K562 (cell line): ENCODE results near the gene USP31. TPM values are rescaled to one million over a fixed set of nuclear protein-coding genes. Genes with fewer than 3 reads are reported as not detected.

ENCODE experiments used
- BHLHE40 ChIP-seq: IDR thresholded peaks from 2 replicates; pipeline ENCODE4 v1.6.1; 2011; ENCODE audit warnings: low read length, improper control_type of control experiment
- CBX3 ChIP-seq, 2 experiments: IDR thresholded peaks; 1 replicate in 1 of 2; 2 replicates in 1 of 2; pipeline ENCODE4 v1.6.1; 2012; ENCODE audit warnings: inconsistent platforms in 2 of 2, low read length in 2 of 2, borderline replicate concordance in 1 of 2, control low read depth in 1 of 2
- FUS ChIP-seq: fragments of 200-400 bp; formaldehyde crosslinking; optimal IDR thresholded peaks from 2 replicates; pipeline ENCODE3; 2017; ENCODE audit warnings: low read depth, low read length
- GATAD2B ChIP-seq: fragments of 450-650 bp; IDR thresholded peaks from 2 replicates; pipeline ENCODE4 v1.6.1; 2017; ENCODE audit warnings: mild to moderate bottlenecking, borderline replicate concordance
- MTF1 ChIP-seq: fragments of 250-450 bp; sonication (Bioruptor Pico); IDR thresholded peaks from 2 replicates; pipeline ENCODE4 v1.9.0; 2021; ENCODE audit warnings: moderate library complexity, mild to moderate bottlenecking, inconsistent platforms, borderline replicate concordance
- NONO ChIP-seq, 2 experiments: fragments of 200-400 bp in 1 of 2; fragments of 450-650 bp in 1 of 2; formaldehyde crosslinking in 1 of 2; IDR thresholded peaks; 2 replicates each; pipeline ENCODE4 v1.6.1; 2017; ENCODE audit warnings: low read depth in 2 of 2, mild to moderate bottlenecking in 2 of 2, moderate library complexity in 2 of 2, low read length in 1 of 2
- STAT5B ChIP-seq: fragments of 250-450 bp; sonication (Bioruptor Pico); IDR thresholded peaks from 2 replicates; pipeline ENCODE4 v1.8.0; 2021; ENCODE audit warnings: mild to moderate bottlenecking, inconsistent platforms
- WHSC1 ChIP-seq: IDR thresholded peaks from one replicate; pipeline ENCODE4 v1.6.1; 2012; ENCODE audit warnings: low read length, control low read depth, inconsistent platforms
- ZEB2 ChIP-seq: fragments of 450-650 bp; IDR thresholded peaks from 2 replicates; pipeline ENCODE4 v1.6.1; 2016
- ZNF165 ChIP-seq: fragments of 250-450 bp; sonication (Bioruptor Pico); IDR thresholded peaks from 2 replicates; pipeline ENCODE4 v1.4.0; 2020; ENCODE audit warnings: borderline replicate concordance
- ZNF444 ChIP-seq: fragments of 250-450 bp; sonication (Bioruptor Pico); IDR thresholded peaks from 2 replicates; pipeline ENCODE4 v1.4.0; 2020; ENCODE audit warnings: mild to moderate bottlenecking, moderate library complexity
- ZNF561 ChIP-seq: fragments of 450-650 bp; formaldehyde crosslinking; conservative IDR thresholded peaks from 2 replicates; pipeline ENCODE4 v1.4.0; 2020; ENCODE audit warnings: mild to moderate bottlenecking, moderate library complexity
- polyA plus RNA-seq, 8 experiments: library from polyadenylated mRNA; depleted of rRNA in 4 of 8; stranded (reverse) in 5 of 8; unstranded in 3 of 8; fragments of >200 nt; fragmentation: Nextera tagmentation in 2 of 8; fragmentation: Illumina TruSeq in 1 of 8; extraction: Ambion mirVana in 2 of 8; extraction: Trizol in 1 of 8; gene quantifications; 2 replicates each; pipeline versions ENCODE4 v1.2.1 to v1.2.3, GENCODE V29; 2011 to 2014; ENCODE audit warnings: inconsistent platforms in 1 of 8, missing spikeins in 1 of 8
- total RNA-seq, 7 experiments: library from RNA; depleted of rRNA in 6 of 7; stranded (reverse); fragments of >200 nt in 6 of 7; fragmentation: Illumina TruSeq in 2 of 7; extraction: Trizol in 2 of 7; gene quantifications; 2 replicates each; pipeline versions ENCODE4 v1.2.1 to v1.2.3, GENCODE V29; 2011 to 2021; ENCODE audit warnings: low replicate concordance in 1 of 7
- TF ChIP-seq, protein P1 (sequence below), 2 experiments: fragments of 450-650 bp in 1 of 2; sonication (generic) in 1 of 2; formaldehyde crosslinking; conservative IDR thresholded peaks; 2 replicates each; pipeline versions ENCODE4 v1.4.0 to v1.8.1; 2020 to 2022; ENCODE audit warnings: mild to moderate bottlenecking in 1 of 2, missing genetic modification reagents in 1 of 2
- TF ChIP-seq, protein P2 (sequence below), 2 experiments: fragments of 200-800 bp in 1 of 2; sonication (Bioruptor generic) in 1 of 2; sonication (generic) in 1 of 2; formaldehyde crosslinking in 1 of 2; IDR thresholded peaks in 1 of 2; conservative IDR thresholded peaks in 1 of 2; 2 replicates each; pipeline versions ENCODE4 v1.5.0 to v1.6.1; 2016 to 2020; ENCODE audit warnings: missing compliant biosample characterization in 1 of 2, missing genetic modification characterization in 1 of 2, missing genetic modification reagents in 1 of 2
- TF ChIP-seq, protein P3 (sequence below), 3 experiments: fragments of 200-800 bp in 1 of 3; sonication (Bioruptor generic) in 1 of 3; sonication (generic) in 1 of 3; formaldehyde crosslinking in 1 of 3; IDR thresholded peaks; 2 replicates each; pipeline versions ENCODE4 v1.6.1 to v1.8.0; 2016 to 2022; ENCODE audit warnings: mild to moderate bottlenecking in 2 of 3, missing compliant biosample characterization in 2 of 3, missing genetic modification characterization in 2 of 3, missing genetic modification reagents in 1 of 3
- TF ChIP-seq, protein P4 (sequence below), 2 experiments: fragments of 450-650 bp in 1 of 2; IDR thresholded peaks; 2 replicates each; pipeline ENCODE4 v1.6.1; 2011 to 2017; ENCODE audit warnings: low read depth in 2 of 2, antibody characterized with exemption in 1 of 2, borderline replicate concordance in 1 of 2, low read length in 1 of 2, mild to moderate bottlenecking in 1 of 2, mixed read lengths in 1 of 2; ENCODE audit not compliant: control insufficient read depth in 1 of 2
- TF ChIP-seq, protein P5 (sequence below): fragments of 250-450 bp; sonication (Bioruptor Pico); IDR thresholded peaks from 2 replicates; pipeline ENCODE4 v1.5.0; 2020; ENCODE audit warnings: mild to moderate bottlenecking, borderline replicate concordance

USP31 gene
- total and polyA plus RNA-seq, 9 of the 15 experiments (the other 6 are each of a cell fraction or from before 2014, with no cell fraction given): 0.56 to 4.9 (median 2.9) TPM

DNA sequence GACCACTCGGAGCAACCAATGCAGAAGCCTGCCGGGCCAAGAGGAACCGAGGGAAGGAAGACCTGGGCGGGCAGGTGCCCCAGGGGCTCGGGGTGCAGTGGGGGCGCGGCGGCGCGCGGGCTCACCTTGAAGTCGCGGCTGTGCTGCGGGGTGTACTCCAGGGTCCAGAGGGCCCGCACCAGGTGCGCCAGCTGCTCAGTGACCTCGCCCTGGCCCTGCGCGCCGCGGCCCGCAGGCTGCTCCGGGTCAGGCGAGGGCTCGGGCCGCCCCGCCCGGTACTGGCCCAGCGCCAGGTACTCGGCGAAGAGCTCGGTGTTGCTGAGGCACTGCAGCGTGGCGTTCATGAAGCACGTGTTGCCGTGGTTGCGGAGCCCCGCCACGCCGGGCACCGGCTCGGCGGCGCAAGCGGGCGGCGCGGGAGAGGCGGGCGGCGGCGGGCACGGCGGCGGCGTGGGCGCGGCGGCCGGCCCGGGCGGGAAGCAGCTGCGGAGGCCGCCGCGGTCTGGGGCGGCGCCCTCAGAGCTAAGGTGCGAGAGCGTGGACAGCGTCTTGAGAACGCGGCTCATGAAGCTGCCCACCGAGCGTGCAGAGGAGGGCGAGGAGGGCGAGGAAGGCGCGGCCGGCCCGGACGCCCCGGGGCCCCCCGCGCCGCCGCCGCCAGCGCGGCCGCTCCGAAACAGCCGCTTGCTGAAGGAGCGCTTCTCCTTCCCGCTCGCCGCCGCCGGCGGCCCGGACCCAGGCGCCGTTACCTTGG lies 562 bp downstream of the USP31 start (continued):
- TF ChIP-seq, protein P1, sequence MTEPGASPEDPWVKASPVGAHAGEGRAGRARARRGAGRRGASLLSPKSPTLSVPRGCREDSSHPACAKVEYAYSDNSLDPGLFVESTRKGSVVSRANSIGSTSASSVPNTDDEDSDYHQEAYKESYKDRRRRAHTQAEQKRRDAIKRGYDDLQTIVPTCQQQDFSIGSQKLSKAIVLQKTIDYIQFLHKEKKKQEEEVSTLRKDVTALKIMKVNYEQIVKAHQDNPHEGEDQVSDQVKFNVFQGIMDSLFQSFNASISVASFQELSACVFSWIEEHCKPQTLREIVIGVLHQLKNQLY (CRISPR knock-in tag; conservative IDR thresholded peaks at IDR 0.05): no peak
- no peak for TF ChIP-seq MTF1 (CRISPR knock-in tag)
- no peak for TF ChIP-seq ZNF444 (CRISPR knock-in tag)
- no peak for TF ChIP-seq ZNF165 (CRISPR knock-in tag)
- no peak for TF ChIP-seq ZNF561
- TF ChIP-seq ZEB2: no peak
- peak; percentile 62 for TF ChIP-seq BHLHE40
- TF ChIP-seq FUS: no peak
- TF ChIP-seq GATAD2B: no peak
- TF ChIP-seq, protein P2, sequence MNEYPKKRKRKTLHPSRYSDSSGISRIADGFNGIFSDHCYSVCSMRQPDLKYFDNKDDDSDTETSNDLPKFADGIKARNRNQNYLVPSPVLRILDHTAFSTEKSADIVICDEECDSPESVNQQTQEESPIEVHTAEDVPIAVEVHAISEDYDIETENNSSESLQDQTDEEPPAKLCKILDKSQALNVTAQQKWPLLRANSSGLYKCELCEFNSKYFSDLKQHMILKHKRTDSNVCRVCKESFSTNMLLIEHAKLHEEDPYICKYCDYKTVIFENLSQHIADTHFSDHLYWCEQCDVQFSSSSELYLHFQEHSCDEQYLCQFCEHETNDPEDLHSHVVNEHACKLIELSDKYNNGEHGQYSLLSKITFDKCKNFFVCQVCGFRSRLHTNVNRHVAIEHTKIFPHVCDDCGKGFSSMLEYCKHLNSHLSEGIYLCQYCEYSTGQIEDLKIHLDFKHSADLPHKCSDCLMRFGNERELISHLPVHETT (CRISPR knock-in tag; conservative IDR thresholded peaks at IDR 0.05 in 1 of 2, IDR thresholded peaks at IDR 0.05 in 1 of 2): peak in 1 of 2 experiments; percentile 65; a peak in 1 of 4 replicates
- TF ChIP-seq, protein P3, sequence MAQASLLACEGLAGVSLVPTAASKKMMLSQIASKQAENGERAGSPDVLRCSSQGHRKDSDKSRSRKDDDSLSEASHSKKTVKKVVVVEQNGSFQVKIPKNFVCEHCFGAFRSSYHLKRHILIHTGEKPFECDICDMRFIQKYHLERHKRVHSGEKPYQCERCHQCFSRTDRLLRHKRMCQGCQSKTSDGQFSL (CRISPR knock-in tag; IDR thresholded peaks at IDR 0.05): no peak
- TF ChIP-seq, protein P3 (tag; IDR thresholded peaks at IDR 0.05): no peak
- TF ChIP-seq, protein P4, sequence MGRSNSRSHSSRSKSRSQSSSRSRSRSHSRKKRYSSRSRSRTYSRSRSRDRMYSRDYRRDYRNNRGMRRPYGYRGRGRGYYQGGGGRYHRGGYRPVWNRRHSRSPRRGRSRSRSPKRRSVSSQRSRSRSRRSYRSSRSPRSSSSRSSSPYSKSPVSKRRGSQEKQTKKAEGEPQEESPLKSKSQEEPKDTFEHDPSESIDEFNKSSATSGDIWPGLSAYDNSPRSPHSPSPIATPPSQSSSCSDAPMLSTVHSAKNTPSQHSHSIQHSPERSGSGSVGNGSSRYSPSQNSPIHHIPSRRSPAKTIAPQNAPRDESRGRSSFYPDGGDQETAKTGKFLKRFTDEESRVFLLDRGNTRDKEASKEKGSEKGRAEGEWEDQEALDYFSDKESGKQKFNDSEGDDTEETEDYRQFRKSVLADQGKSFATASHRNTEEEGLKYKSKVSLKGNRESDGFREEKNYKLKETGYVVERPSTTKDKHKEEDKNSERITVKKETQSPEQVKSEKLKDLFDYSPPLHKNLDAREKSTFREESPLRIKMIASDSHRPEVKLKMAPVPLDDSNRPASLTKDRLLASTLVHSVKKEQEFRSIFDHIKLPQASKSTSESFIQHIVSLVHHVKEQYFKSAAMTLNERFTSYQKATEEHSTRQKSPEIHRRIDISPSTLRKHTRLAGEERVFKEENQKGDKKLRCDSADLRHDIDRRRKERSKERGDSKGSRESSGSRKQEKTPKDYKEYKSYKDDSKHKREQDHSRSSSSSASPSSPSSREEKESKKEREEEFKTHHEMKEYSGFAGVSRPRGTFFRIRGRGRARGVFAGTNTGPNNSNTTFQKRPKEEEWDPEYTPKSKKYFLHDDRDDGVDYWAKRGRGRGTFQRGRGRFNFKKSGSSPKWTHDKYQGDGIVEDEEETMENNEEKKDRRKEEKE (IDR thresholded peaks at IDR 0.05; ENCODE audit: borderline replicate concordance in 1 of 2, control insufficient read depth in 1 of 2, low read depth in 2 of 2, low read length in 1 of 2): no peak
- TF ChIP-seq CBX3 (IDR thresholded peaks at IDR 0.05; ENCODE audit: borderline replicate concordance in 1 of 2, low read length in 2 of 2): no peak
- TF ChIP-seq, protein P5, sequence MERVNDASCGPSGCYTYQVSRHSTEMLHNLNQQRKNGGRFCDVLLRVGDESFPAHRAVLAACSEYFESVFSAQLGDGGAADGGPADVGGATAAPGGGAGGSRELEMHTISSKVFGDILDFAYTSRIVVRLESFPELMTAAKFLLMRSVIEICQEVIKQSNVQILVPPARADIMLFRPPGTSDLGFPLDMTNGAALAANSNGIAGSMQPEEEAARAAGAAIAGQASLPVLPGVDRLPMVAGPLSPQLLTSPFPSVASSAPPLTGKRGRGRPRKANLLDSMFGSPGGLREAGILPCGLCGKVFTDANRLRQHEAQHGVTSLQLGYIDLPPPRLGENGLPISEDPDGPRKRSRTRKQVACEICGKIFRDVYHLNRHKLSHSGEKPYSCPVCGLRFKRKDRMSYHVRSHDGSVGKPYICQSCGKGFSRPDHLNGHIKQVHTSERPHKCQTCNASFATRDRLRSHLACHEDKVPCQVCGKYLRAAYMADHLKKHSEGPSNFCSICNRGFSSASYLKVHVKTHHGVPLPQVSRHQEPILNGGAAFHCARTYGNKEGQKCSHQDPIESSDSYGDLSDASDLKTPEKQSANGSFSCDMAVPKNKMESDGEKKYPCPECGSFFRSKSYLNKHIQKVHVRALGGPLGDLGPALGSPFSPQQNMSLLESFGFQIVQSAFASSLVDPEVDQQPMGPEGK (CRISPR knock-in tag): no peak
- no peak for TF ChIP-seq STAT5B (CRISPR knock-in tag)
- TF ChIP-seq WHSC1: no peak
- no peak for TF ChIP-seq NONO (IDR thresholded peaks at IDR 0.05; ENCODE audit: low read depth in 2 of 2, low read length in 1 of 2)
